H1 (cell line): ENCODE results near the gene GRAMD1B. TPM values are rescaled to one million over a fixed set of nuclear protein-coding genes. Genes with fewer than 3 reads are reported as not detected.

Source experiments
- CTCF ChIA-PET: fragments of 300-600 bp; sonication (Branson Sonifier 250); formaldehyde crosslinking; loops from one replicate; lab custom pipeline; 2021; ENCODE audit not compliant: partially characterized antibody; lab: Charles Lee
- POLR2A ChIA-PET: fragments of 300-600 bp; sonication (Branson Sonifier 250); formaldehyde crosslinking; loops from one replicate; lab custom pipeline; 2021; ENCODE audit warnings: inconsistent platforms; ENCODE audit not compliant: partially characterized antibody; lab: Charles Lee
- DNase-seq, 2 experiments: peaks; one replicate each; pipeline versions ENCODE4 v3.0.0 to v3.0.0-alpha.2; 2010 to 2022; ENCODE audit warnings: low spot score in 2 of 2, low read depth in 1 of 2, mixed read lengths in 1 of 2
- FAIRE-seq: peaks from 2 replicates; lab custom pipeline; 2011; peaks lifted over from hg19 to GRCh38; lab: Jason Lieb, UNC
- H2AFZ ChIP-seq: 2 replicates; pipeline ENCODE4 v1.8.1; 2012; ENCODE audit warnings: low read length, inconsistent platforms
- H2AK5ac ChIP-seq: 2 replicates; pipeline ENCODE4 v1.6.1; 2013; ENCODE audit warnings: low read depth, low read length
- H2BK120ac ChIP-seq: replicated peaks from 2 replicates; pipeline ENCODE3; 2013; ENCODE audit warnings: low read depth, low read length, inconsistent platforms
- H2BK12ac ChIP-seq: 2 replicates; pipeline ENCODE4 v1.6.1; 2013; ENCODE audit warnings: low read depth, low read length
- H2BK15ac ChIP-seq: 2 replicates; pipeline ENCODE4 v1.6.1; 2013; ENCODE audit warnings: low read length
- H2BK20ac ChIP-seq: 2 replicates; pipeline ENCODE4 v1.6.1; 2013; ENCODE audit warnings: low read length
- H2BK5ac ChIP-seq: 2 replicates; pipeline ENCODE4 v1.6.1; 2013; ENCODE audit warnings: low read depth, low read length
- H3K14ac ChIP-seq: 2 replicates; pipeline ENCODE4 v1.6.1; 2013; ENCODE audit warnings: inconsistent platforms; ENCODE audit not compliant: insufficient read length
- H3K18ac ChIP-seq: 2 replicates; pipeline ENCODE4 v1.6.1; 2013; ENCODE audit warnings: low read length; ENCODE audit errors: extremely low read depth
- H3K23ac ChIP-seq: 2 replicates; pipeline ENCODE4 v1.6.1; 2013; ENCODE audit warnings: inconsistent platforms; ENCODE audit not compliant: insufficient read length
- H3K23me2 ChIP-seq: 2 replicates; pipeline ENCODE4 v1.6.1; 2013; ENCODE audit warnings: low read depth, low read length
- H3K27ac ChIP-seq: 2 replicates; pipeline ENCODE4 v1.6.1; 2011; ENCODE audit warnings: low read depth, low read length, inconsistent platforms
- H3K27me3 ChIP-seq, 4 experiments: replicated peaks in 1 of 4; 1 replicate in 1 of 4; 2 replicates in 3 of 4; pipeline versions ENCODE4 v1.6.1 to v1.8.1; 2011 to 2013; ENCODE audit warnings: low read length in 3 of 4, mild to moderate bottlenecking in 3 of 4, inconsistent platforms in 2 of 4, mixed read lengths in 2 of 4, moderate library complexity in 1 of 4; ENCODE audit not compliant: control insufficient read depth in 3 of 4, insufficient read depth in 3 of 4; ENCODE audit errors: extremely low read depth in 1 of 4
- H3K36me3 ChIP-seq, 4 experiments: 2 replicates each; pipeline versions ENCODE4 v1.6.1 to v1.8.1; 2011 to 2013; ENCODE audit warnings: mild to moderate bottlenecking in 4 of 4, low read length in 3 of 4, moderate library complexity in 2 of 4, control low read depth in 1 of 4, inconsistent platforms in 1 of 4; ENCODE audit not compliant: insufficient read depth in 4 of 4, control insufficient read depth in 2 of 4
- H3K4ac ChIP-seq: replicated peaks from 2 replicates; pipeline ENCODE3; 2013; ENCODE audit warnings: low read length, low read depth, mixed read lengths, inconsistent platforms; ENCODE audit not compliant: insufficient read length
- H3K4me1 ChIP-seq, 4 experiments: replicated peaks in 1 of 4; 1 replicate in 1 of 4; 2 replicates in 3 of 4; pipeline versions ENCODE4 v1.6.1 to v1.8.1; 2011 to 2013; ENCODE audit warnings: low read length in 3 of 4, inconsistent platforms in 2 of 4, mixed read lengths in 1 of 4; ENCODE audit not compliant: insufficient read depth in 4 of 4, control insufficient read depth in 3 of 4
- H3K4me2 ChIP-seq, 2 experiments: 2 replicates each; pipeline versions ENCODE4 v1.6.1 to v1.8.1; 2011 to 2013; ENCODE audit warnings: low read depth in 2 of 2, low read length in 2 of 2, control low read depth in 1 of 2, inconsistent platforms in 1 of 2, mild to moderate bottlenecking in 1 of 2; ENCODE audit not compliant: insufficient read depth in 1 of 2
- H3K4me3 ChIP-seq, 4 experiments: fragments of 200-600, 300-600 bp in 1 of 4; sonication (generic), shearing (Covaris generic), sonication (Bioruptor Twin) in 1 of 4; 2 replicates each; pipeline versions ENCODE4 v1.5.1 to v1.8.1; 2011 to 2016; ENCODE audit warnings: low read length in 4 of 4, low read depth in 3 of 4, control low read depth in 2 of 4, inconsistent platforms in 2 of 4, mild to moderate bottlenecking in 2 of 4, mixed read lengths in 1 of 4, moderate library complexity in 1 of 4; ENCODE audit not compliant: insufficient read depth in 2 of 4; ENCODE audit errors: extremely low read depth in 1 of 4
- H3K56ac ChIP-seq: replicated peaks from 2 replicates; pipeline ENCODE3; 2013; ENCODE audit warnings: low read depth, mild to moderate bottlenecking, mixed read lengths, low read length, inconsistent platforms; ENCODE audit not compliant: insufficient read length
- H3K79me1 ChIP-seq: 2 replicates; pipeline ENCODE4 v1.6.1; 2013; ENCODE audit warnings: low read depth, low read length, control low read depth
- H3K79me2 ChIP-seq, 2 experiments: 2 replicates each; pipeline versions ENCODE4 v1.6.1 to v1.8.1; 2012 to 2013; ENCODE audit warnings: low read length in 2 of 2, mild to moderate bottlenecking in 2 of 2, inconsistent platforms in 1 of 2; ENCODE audit not compliant: insufficient read depth in 2 of 2, control insufficient read depth in 1 of 2
- H3K9ac ChIP-seq, 4 experiments: replicated peaks in 1 of 4; 1 replicate in 1 of 4; 2 replicates in 3 of 4; pipeline versions ENCODE4 v1.6.1 to v1.8.1; 2011 to 2013; ENCODE audit warnings: low read depth in 3 of 4, low read length in 3 of 4, control low read depth in 2 of 4, mild to moderate bottlenecking in 2 of 4, moderate library complexity in 2 of 4, inconsistent platforms in 1 of 4; ENCODE audit errors: extremely low read depth in 1 of 4
- H3K9me3 ChIP-seq, 2 experiments: 2 replicates each; pipeline versions ENCODE4 v1.6.1 to v1.8.1; 2012 to 2013; ENCODE audit warnings: mild to moderate bottlenecking in 2 of 2, moderate library complexity in 2 of 2, control low read depth in 1 of 2, inconsistent platforms in 1 of 2, low read depth in 1 of 2, low read length in 1 of 2, mixed read lengths in 1 of 2; ENCODE audit not compliant: insufficient read depth in 2 of 2
- H4K20me1 ChIP-seq, 2 experiments: replicated peaks in 1 of 2; 2 replicates each; pipeline versions ENCODE3 to v1.8.1; 2011 to 2013; ENCODE audit warnings: inconsistent platforms in 2 of 2, low read length in 2 of 2, mild to moderate bottlenecking in 1 of 2; ENCODE audit not compliant: insufficient read depth in 2 of 2, control insufficient read depth in 1 of 2
- H4K5ac ChIP-seq: 2 replicates; pipeline ENCODE4 v1.6.1; 2013; ENCODE audit warnings: low read length, low read depth, mixed read lengths, inconsistent platforms; ENCODE audit not compliant: insufficient read length
- H4K8ac ChIP-seq: 2 replicates; pipeline ENCODE4 v1.8.0; 2013; ENCODE audit warnings: mild to moderate bottlenecking, moderate library complexity, low read length, inconsistent platforms; ENCODE audit not compliant: insufficient read depth; ENCODE audit errors: extremely low read depth
- H4K91ac ChIP-seq: replicated peaks from 2 replicates; pipeline ENCODE3; 2013; ENCODE audit warnings: low read length, mixed read lengths, inconsistent platforms; ENCODE audit not compliant: insufficient read length
- BCL11A ChIP-seq, 2 experiments: IDR thresholded peaks; one replicate each; pipeline ENCODE4 v1.6.1; 2011; ENCODE audit warnings: low read depth in 2 of 2, low read length in 2 of 2, mild to moderate bottlenecking in 2 of 2
- CBX5 ChIP-seq: fragments of 300-800, 300-1000 bp; sonication (generic); IDR thresholded peaks from 2 replicates; pipeline ENCODE4 v1.7.1; 2016; ENCODE audit warnings: antibody characterized with exemption, low read length, low read depth
- CTCF ChIP-seq, 3 experiments: IDR thresholded peaks; 1 replicate in 2 of 3; 2 replicates in 1 of 3; pipeline versions ENCODE4 v1.5.1 to v1.6.1; 2011; ENCODE audit warnings: low read length in 3 of 3, mild to moderate bottlenecking in 3 of 3, inconsistent platforms in 2 of 3, low read depth in 1 of 3, moderate library complexity in 1 of 3; ENCODE audit not compliant: insufficient read depth in 1 of 3; ENCODE audit errors: control extremely low read depth in 1 of 3
- HDAC2 ChIP-seq, 2 experiments: fragments of 300-600 bp in 1 of 2; sonication (generic) in 1 of 2; IDR thresholded peaks; 2 replicates each; pipeline ENCODE4 v1.6.1; 2011 to 2012; ENCODE audit warnings: low read depth in 2 of 2, low read length in 2 of 2, mild to moderate bottlenecking in 2 of 2, moderate library complexity in 2 of 2, borderline replicate concordance in 1 of 2, inconsistent platforms in 1 of 2
- KDM5A ChIP-seq: fragments of 200-600 bp; IDR thresholded peaks from 2 replicates; pipeline ENCODE4 v1.7.1; 2012; ENCODE audit warnings: mild to moderate bottlenecking, low read length, inconsistent platforms, mixed read lengths
- POLR2AphosphoS5 ChIP-seq: IDR thresholded peaks from 2 replicates; pipeline ENCODE4 v1.6.1; 2011; ENCODE audit warnings: low read depth, low read length
- POU5F1 ChIP-seq: IDR thresholded peaks from 2 replicates; pipeline ENCODE4 v1.6.1; 2011; ENCODE audit warnings: low read depth, mild to moderate bottlenecking, low read length, moderate library complexity
- SAP30 ChIP-seq: fragments of 300-600 bp; sonication (generic); IDR thresholded peaks from 2 replicates; pipeline ENCODE4 v1.7.1; 2012; ENCODE audit warnings: low read length, moderate library complexity, mild to moderate bottlenecking, inconsistent platforms; ENCODE audit not compliant: insufficient read depth, insufficient replicate concordance
- SIN3A ChIP-seq, 2 experiments: IDR thresholded peaks in 1 of 2; conservative IDR thresholded peaks in 1 of 2; 2 replicates each; pipeline ENCODE4 v1.6.1; 2011 to 2012; ENCODE audit warnings: low read length in 2 of 2, improper control_type of control experiment in 1 of 2, low read depth in 1 of 2, mild to moderate bottlenecking in 1 of 2
- ZNF274 ChIP-seq: IDR thresholded peaks from 2 replicates; pipeline ENCODE4 v1.7.0; 2012; ENCODE audit warnings: low read length, borderline replicate concordance; ENCODE audit errors: extremely low read depth
- WGBS, 2 experiments: shearing (Covaris generic) in 1 of 2; methylation state at CpG; one replicate each; pipeline versions ENCODE4 v1.1.6 to v1.1.7; 2013 to 2015; ENCODE audit warnings: low lambda C conversion rate in 2 of 2, mixed read lengths in 2 of 2, inconsistent platforms in 1 of 2, low coverage in 1 of 2, missing lambda C conversion rate in 1 of 2; ENCODE audit not compliant: insufficient replicate concordance in 2 of 2, insufficient coverage in 1 of 2, insufficient read length in 1 of 2; ENCODE audit errors: extremely low coverage in 1 of 2, missing lambda C conversion rate in 1 of 2; 5-methylcytosine and 5-hydroxymethylcytosine counted together
- polyA plus RNA-seq, 7 experiments: library from polyadenylated mRNA; depleted of rRNA in 3 of 7; stranded (reverse) in 5 of 7; unstranded in 2 of 7; fragments of >200 nt in 5 of 7; fragments of 200-250 nt in 2 of 7; gene quantifications; 1 replicate in 5 of 7; 2 replicates in 1 of 7; 4 replicates in 1 of 7; pipeline versions ENCODE4 v1.2.1 to v1.2.3, GENCODE V29; 2011 to 2013; ENCODE audit warnings: missing spikeins in 2 of 7, mixed read lengths in 2 of 7
- total RNA-seq: library from RNA; stranded (reverse); fragmentation: NEBNext Ultra II Directional; extraction: Animal tissue kit (Norgen Biotek cat#: 25700); gene quantifications from 2 replicates; pipeline ENCODE4 v1.2.1, GENCODE V29; 2021
- TF ChIP-seq, protein P1 (sequence below): IDR thresholded peaks from 2 replicates; pipeline ENCODE4 v1.6.1; 2012; ENCODE audit warnings: inconsistent platforms

GRAMD1B gene
- total and polyA plus RNA-seq, 2 of the 8 experiments (the other 6 are each of a cell fraction or from before 2014, with no cell fraction given), result 10.1 to 21.2 TPM

DNA sequence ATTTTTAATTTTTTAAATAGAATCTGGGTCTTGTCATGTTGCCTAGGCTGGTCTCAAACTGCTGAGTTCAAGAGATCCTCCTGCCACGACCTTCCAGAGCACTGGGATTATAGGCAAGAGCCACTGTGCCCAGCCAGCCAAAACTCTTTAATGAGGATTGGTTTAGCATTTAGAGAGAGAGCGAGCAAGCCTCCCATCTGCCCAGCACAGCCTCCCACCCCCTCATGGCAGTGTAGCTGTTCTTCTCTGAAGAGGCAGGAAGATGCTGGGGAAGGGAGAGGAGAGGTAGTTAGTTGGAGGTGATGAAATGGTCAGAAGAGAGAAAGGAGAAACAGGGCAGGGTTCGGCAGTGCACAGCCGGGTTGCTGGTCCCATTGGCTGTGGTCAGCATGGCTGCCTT lies 118.7 kb downstream of the GRAMD1B start:
- Histone ChIP-seq H3K14ac (no peak overlapping the region), H3K79me1 (no peaks in the 10 kb centered on the region), H3K23ac (no peak overlapping the region), H4K91ac (no peak overlapping the region), H2BK20ac (no peak overlapping the region), H3K18ac (no peak overlapping the region), H3K56ac (no peak overlapping the region), H3K23me2 (no peaks in the 10 kb centered on the region), H3K4me2 (no peak overlapping the region), H3K27ac (no peak overlapping the region), H4K8ac (no peak overlapping the region), H4K20me1 (no peaks in the 10 kb centered on the region), H3K79me2 (no peaks in the 10 kb centered on the region), H2BK15ac (no peak overlapping the region), H3K4ac (no peak overlapping the region), H3K9me3 (no peaks in the 10 kb centered on the region), H3K36me3 (no peaks in the 10 kb centered on the region), H2AK5ac (no peak overlapping the region), H4K5ac (peak overlapping the region; percentile 13), H3K27me3 (no peaks in the 10 kb centered on the region), H2BK120ac (no peak overlapping the region), H3K9ac (no peak overlapping the region; a peak in 1 of 7 replicates), H2BK5ac (no peak overlapping the region), H2AFZ (no peak overlapping the region), H3K4me1 (peaks cover 0 to 10% (median 4%) of the 10 kb centered on the region in 4 experiments; a peak in 3 of 7 replicates), H3K4me3 (no peak overlapping the region), H2BK12ac (no peak overlapping the region)
- 92% methylated on average over 4 of the region's 4 CpGs; no CpG with 5 or more reads in 1 of the 2 experiments for WGBS, 2 experiments
- FAIRE-seq (no peak), DNase-seq (no peak)
- POLR2A ChIA-PET, result no interaction called here
- CTCF ChIA-PET, result interaction anchor here (0.7 to 7.7 kb wide), 11 partner anchors 10 to 929 kb away, joined by 3 to 58 read pairs (median 3); no protein-coding TSS in a partner anchor
- TF ChIP-seq SAP30 (no peak), CBX5 (no peak), BCL11A (IDR thresholded peaks at IDR 0.05; ENCODE audit: low read depth in 2 of 2, low read length in 2 of 2) (no peak), KDM5A (no peak), POU5F1 (no peak), ZNF274 (no peak), POLR2AphosphoS5 (no peak), HDAC2 (IDR thresholded peaks at IDR 0.05; ENCODE audit: borderline replicate concordance in 1 of 2, low read depth in 2 of 2, low read length in 2 of 2) (no peak), SIN3A (conservative IDR thresholded peaks at IDR 0.05 in 1 of 2, IDR thresholded peaks at IDR 0.05 in 1 of 2; ENCODE audit: low read depth in 1 of 2, low read length in 2 of 2) (no peak), CTCF (IDR thresholded peaks at IDR 0.05; ENCODE audit: control extremely low read depth in 1 of 3, insufficient read depth in 1 of 3, low read depth in 1 of 3, low read length in 3 of 3) (no peak)
- TF ChIP-seq, protein P1, sequence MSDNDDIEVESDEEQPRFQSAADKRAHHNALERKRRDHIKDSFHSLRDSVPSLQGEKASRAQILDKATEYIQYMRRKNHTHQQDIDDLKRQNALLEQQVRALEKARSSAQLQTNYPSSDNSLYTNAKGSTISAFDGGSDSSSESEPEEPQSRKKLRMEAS, result no peak
